GM12873 (cell line): ENCODE measurements around the gene ATCAY.

Experiments
- TF ChIP-seq, protein P1 (sequence below): IDR thresholded peaks from 2 replicates; pipeline ENCODE4 v1.5.1; 2012; ENCODE audit warnings: low read depth, mild to moderate bottlenecking, moderate library complexity, low read length, control low read depth; ENCODE audit not compliant: insufficient read depth; ENCODE audit errors: missing control alignments

ATCAY gene

DNA sequence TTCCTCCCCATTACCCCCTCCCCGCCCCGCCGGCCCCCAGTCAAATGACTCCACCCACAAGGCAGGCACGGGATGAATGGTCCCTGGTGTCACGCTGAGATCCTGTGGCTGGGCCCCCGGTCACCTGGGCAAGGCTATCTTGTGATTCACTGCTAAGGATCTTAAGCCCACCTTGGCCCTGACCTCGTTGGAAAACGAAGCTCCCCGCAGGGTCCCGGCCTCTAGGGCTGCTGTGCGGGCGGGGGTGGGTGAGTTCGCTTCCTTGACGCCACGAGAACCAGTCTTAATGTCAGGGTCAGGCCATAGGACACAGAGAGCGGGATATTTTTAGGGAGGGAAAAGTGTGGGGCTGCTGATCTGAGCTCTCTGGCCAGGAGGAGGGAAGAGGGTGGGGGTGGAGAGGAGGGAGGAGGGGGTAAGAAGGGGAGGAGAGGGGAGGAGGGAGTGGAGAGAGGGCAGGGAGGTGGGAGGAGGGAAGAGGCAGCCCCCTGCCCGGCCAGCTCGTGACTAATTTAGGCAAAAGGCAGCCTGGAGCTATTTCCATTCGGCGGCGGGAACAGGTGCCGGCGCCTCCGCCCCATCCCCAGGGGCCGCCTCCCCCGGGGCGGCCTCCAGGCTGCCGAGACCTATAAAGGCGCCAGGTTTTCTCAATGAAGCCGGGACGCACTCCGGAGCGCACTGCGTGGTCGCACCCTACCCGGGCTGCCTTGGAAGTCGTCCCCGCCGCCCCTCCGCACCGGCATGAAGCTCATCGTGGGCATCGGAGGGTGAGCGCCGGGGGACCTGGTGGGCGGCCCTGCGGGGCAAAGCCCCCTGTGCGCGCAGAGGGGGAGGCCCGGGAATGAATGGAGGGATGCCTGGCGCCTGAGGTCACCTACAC lies 52.7 kb downstream of the ATCAY start, which contains the start of gene NMRK2:
Gene NMRK2 (plus strand): TSS at position 139 of the 880 bp plus-strand sequence. CDS start 603 bp downstream, at position 742.
- TF ChIP-seq, protein P1, sequence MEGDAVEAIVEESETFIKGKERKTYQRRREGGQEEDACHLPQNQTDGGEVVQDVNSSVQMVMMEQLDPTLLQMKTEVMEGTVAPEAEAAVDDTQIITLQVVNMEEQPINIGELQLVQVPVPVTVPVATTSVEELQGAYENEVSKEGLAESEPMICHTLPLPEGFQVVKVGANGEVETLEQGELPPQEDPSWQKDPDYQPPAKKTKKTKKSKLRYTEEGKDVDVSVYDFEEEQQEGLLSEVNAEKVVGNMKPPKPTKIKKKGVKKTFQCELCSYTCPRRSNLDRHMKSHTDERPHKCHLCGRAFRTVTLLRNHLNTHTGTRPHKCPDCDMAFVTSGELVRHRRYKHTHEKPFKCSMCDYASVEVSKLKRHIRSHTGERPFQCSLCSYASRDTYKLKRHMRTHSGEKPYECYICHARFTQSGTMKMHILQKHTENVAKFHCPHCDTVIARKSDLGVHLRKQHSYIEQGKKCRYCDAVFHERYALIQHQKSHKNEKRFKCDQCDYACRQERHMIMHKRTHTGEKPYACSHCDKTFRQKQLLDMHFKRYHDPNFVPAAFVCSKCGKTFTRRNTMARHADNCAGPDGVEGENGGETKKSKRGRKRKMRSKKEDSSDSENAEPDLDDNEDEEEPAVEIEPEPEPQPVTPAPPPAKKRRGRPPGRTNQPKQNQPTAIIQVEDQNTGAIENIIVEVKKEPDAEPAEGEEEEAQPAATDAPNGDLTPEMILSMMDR = no peak

DNA sequence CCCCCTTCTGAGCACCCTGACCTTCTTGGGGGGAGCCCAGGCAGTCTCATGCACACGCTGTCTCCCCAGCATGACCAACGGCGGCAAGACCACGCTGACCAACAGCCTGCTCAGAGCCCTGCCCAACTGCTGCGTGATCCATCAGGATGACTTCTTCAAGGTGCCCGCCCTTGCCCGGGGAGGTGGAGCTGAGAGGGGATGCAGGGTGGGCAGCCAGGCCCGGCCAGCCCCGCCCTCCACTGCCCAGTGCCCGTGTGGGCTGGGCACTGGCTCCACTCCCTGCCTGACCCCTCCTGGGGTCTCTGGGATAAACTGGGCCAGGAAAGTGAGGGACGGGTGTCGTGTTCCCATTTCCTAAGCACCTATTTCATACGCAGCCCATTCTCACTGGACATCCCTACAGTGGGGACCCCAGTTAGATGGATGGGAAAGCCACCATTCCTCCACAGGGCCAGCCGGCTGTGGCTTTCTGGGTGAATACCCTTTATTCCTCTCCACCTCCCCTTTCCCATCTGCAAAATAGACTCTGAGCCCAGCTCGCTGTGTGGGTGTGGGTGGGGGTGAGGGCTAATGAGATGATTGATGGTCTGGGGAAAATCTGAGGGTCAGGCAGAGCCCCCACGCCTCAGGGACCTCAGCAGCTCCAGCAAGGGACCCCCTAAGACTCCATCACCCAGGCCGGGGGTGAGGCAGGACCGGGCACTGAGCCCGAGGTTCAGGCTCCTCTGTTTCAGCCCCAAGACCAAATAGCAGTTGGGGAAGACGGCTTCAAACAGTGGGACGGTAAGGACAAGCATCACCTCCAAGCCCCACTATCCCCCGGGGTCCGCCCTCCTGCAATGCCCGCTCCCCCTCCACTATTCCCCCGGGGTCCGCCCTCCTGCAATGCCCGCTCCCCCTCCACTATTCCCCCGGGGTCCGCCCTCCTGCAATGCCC lies 56.3 kb downstream of the ATCAY start:
- TF ChIP-seq, protein P1 = no peak

DNA sequence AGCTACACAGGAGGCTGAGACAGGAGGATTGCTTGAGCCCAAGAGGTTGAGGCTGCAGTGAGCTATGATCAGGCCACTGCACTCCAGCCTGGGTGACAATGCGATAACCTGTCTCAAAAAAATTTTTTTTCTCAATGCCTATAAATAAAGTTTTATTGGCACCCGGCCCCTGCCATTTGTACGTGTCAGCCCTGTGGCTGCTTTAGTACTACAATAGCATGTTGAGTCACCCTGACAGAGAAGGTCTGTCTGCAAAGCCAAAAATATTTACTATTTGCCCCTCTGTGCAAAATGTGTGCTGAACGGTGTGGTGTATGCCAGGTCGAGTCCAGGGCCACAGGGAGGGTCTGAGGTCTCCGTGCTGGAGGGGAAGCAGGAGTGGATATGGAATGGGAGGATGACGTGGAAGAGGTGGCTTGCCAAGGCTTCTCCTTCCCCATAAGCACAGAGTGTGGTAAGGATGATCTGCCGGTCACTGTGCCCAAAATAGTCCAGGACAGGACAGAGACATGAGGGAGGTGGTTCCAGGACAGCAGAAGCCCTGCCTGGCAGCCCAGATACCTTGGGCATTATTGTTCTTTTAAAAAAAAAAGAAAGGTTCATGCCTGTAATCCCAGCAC lies 62.4 kb downstream of the ATCAY start:
- TF ChIP-seq, protein P1 = no peak

GRCh38 chr19:3944018-3944721 lies 63.7 kb downstream of the ATCAY start:
- TF ChIP-seq, protein P1 = no peak

GRCh38 chr19:3945838-3946237 lies 65.4 kb downstream of the ATCAY start:
- TF ChIP-seq, protein P1 = no peak

DNA sequence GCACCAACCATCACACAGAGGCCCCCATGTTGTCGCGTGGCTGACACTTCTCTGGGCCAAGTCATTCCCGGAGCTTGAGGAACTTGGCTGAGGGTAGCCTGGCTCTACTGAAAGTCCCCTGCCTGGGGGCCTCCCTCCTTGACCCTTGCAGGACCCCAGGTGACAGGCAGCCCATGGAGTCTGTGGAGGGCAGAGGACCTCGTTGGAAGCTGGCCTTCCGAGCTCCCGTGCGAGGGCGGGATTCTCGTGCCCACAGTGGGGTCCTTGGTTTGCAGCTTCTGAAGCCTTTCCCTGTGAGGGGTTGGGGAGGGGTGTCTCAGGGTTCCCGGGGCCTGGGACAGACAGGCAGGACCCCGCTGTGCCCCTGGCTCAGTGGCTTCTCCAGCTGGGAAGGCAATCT lies 68.8 kb downstream of the ATCAY start:
- TF ChIP-seq, protein P1 = no peak
